Measurements from ENCODE around the gene GAB2. TPM values are rescaled to one million over a fixed set of nuclear protein-coding genes. Genes with fewer than 3 reads are reported as not detected.
"Not testable (repeated sequence)": the region's sequence is repeated elsewhere in the genome, so short reads cannot be mapped to it uniquely, and the experiment has no call there.

Gene GAB2
- total RNA-seq, result 50.6 TPM

GRCh38 chr11:78417175-78417887 is at the start of gene GAB2:
Gene GAB2, minus strand, starts transcription at chr11:78417820. Its CDS starts 100 bp downstream, at chr11:78417720.
- no peak for DNase-seq (ENCODE audit: low read depth in 2 of 3, low spot score in 2 of 3)

DNA sequence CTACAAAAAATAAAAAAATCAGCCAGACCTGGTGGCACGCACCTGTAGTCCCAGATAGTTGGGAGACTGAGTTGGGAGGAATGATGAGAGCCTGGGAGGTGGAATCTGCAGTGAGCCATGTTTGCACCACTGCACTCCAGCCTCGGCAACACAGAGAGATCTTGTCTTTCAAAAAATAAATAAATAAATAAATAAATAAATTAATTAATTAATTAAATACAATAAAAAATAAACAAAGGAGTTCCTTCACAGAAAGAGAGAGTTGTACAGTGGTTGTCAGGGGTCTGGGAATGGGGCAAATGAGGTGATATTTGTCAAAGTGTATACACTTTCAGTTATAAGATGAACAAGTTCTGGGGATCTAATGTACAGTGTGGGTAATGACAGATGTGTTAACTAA is 49.8 kb upstream of the GAB2 start:
- no peak for DNase-seq (ENCODE audit: low read depth in 2 of 3, low spot score in 2 of 3)

GRCh38 chr11:78465169-78465942 is 47.7 kb upstream of the GAB2 start:
- DNase-seq (ENCODE audit: low read depth in 2 of 3, low spot score in 2 of 3), result peak in 1 of 3 donors; percentile 54

DNA sequence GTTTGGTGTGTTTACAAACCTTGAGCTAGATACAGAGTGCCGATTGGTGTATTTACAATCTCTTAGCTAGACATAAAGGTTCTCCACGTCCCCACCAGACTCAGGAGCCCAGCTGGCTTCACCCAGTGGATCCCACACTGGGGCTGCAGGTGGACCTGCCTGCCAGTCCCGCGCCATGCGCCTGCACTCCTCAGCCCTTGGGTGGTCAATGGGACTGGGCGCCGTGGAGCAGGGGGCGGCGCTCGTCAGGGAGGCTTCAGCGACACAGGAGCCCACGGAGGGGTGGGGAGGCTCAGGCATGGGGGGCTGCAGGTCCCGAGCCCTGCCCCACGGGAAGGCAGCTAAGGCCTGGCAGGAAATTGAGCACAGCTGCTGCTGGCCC is 47.2 kb upstream of the GAB2 start:
- not testable (repeated sequence) for DNase-seq (ENCODE audit: low read depth in 2 of 3, low spot score in 2 of 3)

- no peak for DNase-seq (ENCODE audit: low read depth in 2 of 3, low spot score in 2 of 3)
Observed at GRCh38 chr11:78460471-78460870, 42.9 kb upstream of the GAB2 start.

GRCh38 chr11:78459738-78460137 is 42.1 kb upstream of the GAB2 start:
- DNase-seq (ENCODE audit: low read depth in 2 of 3, low spot score in 2 of 3), result no peak

GRCh38 chr11:78457448-78457847 is 39.8 kb upstream of the GAB2 start:
- DNase-seq (ENCODE audit: low read depth in 2 of 3, low spot score in 2 of 3), result no peak

- DNase-seq (ENCODE audit: low read depth in 2 of 3, low spot score in 2 of 3), result peak in 1 of 3 donors; percentile 22
Observed at GRCh38 chr11:78453140-78453935, 35.7 kb upstream of the GAB2 start.

DNA sequence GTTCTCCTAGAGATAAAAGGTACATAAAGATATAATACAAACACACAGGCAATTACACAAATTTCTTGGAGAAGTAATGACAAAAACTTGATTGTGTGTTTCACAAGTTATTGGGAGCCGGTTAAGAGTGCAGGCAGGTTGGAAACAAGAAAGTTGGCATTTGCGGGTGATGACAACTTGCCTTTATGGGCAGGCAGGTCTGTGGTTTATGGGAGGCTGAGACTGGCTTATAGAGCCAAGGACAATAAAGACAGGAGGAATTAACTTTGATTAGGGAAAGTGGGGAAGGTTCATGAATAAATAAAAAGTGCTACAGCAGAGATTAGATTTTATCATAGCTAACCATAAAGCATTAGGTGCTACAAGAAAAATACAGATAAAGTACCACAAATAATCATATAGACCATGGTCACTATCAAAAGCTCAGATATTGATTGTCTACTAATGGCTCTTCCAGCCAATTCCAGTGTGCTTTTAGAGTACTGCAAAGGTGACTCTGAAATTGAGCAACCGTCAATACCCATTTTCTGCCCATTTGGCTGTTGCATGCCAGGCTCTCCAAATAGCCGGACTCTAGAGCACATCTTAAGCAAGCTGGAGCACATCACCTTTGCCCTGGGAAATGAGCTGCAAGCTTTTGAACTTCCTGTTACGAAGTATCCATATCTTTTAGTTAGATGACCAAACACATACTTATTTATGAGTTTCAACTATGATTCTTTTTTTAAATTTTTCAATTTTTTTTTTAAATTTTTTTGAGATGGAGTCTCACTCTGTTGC is 33.9 kb upstream of the GAB2 start:
- no peak for DNase-seq (ENCODE audit: low read depth in 2 of 3, low spot score in 2 of 3)

DNA sequence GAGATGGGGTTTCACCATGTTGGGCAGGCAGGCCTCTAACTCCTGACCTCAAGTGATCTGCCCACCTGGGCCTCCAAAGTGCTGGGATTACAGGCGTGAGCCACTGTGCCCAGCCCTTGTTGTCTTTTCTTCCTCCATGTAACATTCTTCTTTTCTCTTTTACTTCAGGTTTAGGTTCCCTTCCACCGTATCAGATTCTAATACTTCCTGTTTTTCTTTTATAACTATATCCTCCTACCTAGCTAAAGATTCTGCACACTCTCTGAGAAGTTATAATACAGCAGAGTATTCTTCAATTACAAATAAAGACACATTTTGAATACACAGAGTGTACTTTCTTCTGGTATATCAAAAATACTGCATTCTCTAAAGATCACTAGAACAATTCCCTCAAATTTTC is 33.2 kb upstream of the GAB2 start:
- DNase-seq (ENCODE audit: low read depth in 2 of 3, low spot score in 2 of 3), result no peak

GRCh38 chr11:78449866-78450265 is 32.2 kb upstream of the GAB2 start:
- no peak for DNase-seq (ENCODE audit: low read depth in 2 of 3, low spot score in 2 of 3)

DNA sequence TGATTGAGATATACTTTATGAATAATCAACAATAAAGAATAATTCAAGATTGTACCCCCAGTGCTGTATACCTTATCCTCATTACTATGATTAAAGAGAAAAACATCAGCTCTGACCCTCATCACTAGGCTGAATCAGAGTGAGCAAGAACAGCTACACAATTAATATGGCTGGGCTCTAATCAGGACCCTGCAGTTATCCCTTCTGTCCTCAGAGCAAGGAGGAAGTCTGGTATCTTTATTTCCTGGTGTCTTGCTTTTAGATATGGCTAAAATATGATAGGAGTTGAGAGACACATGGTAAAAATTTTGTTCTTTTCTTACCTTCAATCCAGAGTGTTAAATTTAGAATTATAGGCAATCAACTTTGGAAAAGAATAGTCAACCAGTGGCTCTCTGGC is 28.6 kb upstream of the GAB2 start:
- peak in 1 of 3 donors; percentile 36 for DNase-seq (ENCODE audit: low read depth in 2 of 3, low spot score in 2 of 3)

GRCh38 chr11:78444726-78445125 is 27.1 kb upstream of the GAB2 start:
- no peak for DNase-seq (ENCODE audit: low read depth in 2 of 3, low spot score in 2 of 3)

DNA sequence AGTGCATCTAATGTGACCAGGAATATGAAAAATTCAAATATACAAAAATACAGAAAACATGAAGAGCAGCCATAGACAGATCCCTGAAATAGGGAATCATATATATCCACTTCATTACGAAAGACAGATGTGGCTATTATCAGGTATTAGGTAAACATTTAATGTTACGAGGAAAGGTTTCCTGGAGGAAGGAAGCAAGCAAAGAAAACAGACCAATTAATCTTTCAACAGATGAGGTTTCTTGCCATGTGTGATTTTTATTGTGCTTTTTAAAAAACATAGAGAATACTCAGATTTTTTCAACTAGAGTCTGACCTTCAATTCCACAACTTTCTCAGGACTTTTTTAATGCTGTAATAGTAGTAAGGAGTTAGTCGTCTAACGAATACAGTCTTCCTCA is 24.3 kb upstream of the GAB2 start:
- DNase-seq (ENCODE audit: low read depth in 2 of 3, low spot score in 2 of 3), result no peak

GRCh38 chr11:78438298-78438975 is 20.8 kb upstream of the GAB2 start:
- DNase-seq (ENCODE audit: low read depth in 2 of 3, low spot score in 2 of 3), result no peak

DNA sequence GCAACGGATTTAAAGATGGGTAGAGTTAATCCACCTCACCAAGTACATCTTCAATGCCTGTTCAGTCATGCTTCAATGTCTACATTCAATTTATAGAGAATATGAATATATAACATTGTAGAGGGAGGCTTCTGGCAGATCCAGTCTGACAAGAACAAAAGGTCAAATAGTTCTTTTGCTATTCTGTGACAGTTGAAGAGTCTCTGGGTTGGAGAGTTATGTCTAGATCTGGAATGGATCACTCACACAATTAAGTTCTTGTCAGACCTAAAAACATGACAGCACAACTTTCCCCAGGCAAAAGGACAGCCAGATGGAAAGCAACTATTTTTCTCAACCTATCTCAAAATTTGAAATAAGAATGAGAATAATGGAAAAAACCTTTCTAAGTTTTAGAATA is 15.3 kb upstream of the GAB2 start:
- DNase-seq (ENCODE audit: low read depth in 2 of 3, low spot score in 2 of 3), result no peak

DNA sequence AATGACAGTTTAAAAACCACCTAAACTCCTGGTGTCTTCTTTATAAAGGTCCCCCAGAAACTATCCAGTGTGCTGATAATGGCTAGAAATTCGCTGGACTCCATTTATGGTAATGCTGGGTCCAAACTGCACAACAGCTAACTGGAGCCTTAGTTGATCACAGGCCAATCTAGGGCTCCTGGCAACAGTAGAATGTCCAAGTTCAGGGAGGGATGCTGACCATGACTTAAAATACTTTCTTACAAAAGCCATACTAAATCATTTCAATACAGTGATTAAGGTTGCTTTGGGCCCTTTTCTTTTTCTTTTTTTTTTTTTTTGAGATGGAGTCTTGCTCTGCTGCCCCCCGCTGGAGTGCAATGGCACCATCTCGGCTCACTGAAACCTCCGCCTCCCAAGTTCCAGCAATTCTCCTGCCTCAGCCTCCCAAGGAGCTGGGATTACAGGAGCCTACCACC is 14.5 kb upstream of the GAB2 start:
- DNase-seq (ENCODE audit: low read depth in 2 of 3, low spot score in 2 of 3), result peak in 1 of 3 donors; percentile 46

DNA sequence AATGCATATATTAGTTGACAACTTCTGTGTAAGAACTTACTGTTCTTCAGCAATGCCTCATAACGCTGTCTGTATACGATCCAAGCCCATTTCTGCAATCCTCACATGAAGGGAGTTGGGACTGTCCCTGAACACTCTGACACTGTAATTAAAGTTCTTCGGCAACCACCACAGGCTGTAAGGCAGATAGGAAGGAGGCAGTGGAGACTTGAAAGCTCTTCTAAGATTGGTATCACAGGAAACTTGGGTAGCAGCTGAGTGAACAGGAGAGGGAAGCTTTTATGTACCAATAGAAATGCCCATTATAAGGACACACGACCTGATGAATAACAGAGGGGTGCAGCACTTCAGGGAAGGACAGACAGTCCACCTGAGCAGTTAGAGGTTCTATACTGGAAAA is 12.0 kb upstream of the GAB2 start:
- DNase-seq (ENCODE audit: low read depth in 2 of 3, low spot score in 2 of 3), result peak in 1 of 3 donors; percentile 56

DNA sequence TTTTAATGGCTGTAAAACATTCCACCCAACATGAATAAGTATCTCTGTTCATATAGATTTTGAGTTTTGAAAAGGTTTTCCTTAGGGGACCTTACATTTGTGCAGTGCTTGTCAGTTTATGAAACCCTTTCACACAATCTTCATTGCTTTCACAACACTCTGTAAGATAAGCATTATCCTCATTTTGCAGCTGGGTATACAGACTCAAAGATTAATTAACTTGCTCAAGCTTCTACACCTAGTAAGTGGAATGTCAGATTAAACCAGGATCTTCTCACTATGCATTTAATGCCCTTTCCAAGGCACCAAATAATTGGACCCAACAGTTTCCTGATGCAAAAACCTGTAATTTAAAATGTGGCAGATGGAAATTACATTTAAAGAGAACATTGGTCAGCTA is 11.6 kb upstream of the GAB2 start:
- DNase-seq (ENCODE audit: low read depth in 2 of 3, low spot score in 2 of 3), result no peak

- no peak for DNase-seq (ENCODE audit: low read depth in 2 of 3, low spot score in 2 of 3)
Observed at GRCh38 chr11:78428773-78429172, 11.2 kb upstream of the GAB2 start.

Measured in hematopoietic multipotent progenitor cell (in vitro differentiated cells).